Neural cell (in vitro differentiated cells): ENCODE measurements around the gene FIGNL2.

Experiments
- EP300 ChIP-seq: fragments of 450-650 bp; conservative IDR thresholded peaks from 2 replicates; pipeline ENCODE4 v1.6.1; 2014; ENCODE audit warnings: antibody characterized with exemption, mild to moderate bottlenecking, moderate library complexity; ENCODE audit not compliant: poor library complexity, severe bottlenecking
- EZH2 ChIP-seq: fragments of 200-600, 300-800 bp; shearing (Covaris generic), sonication (generic); IDR thresholded peaks from 2 replicates; pipeline ENCODE4 v1.6.1; 2014; ENCODE audit warnings: antibody characterized with exemption, low read length, borderline replicate concordance, mild to moderate bottlenecking; ENCODE audit not compliant: insufficient read depth, poor library complexity, severe bottlenecking
- POLR2AphosphoS5 ChIP-seq: IDR thresholded peaks from 2 replicates; pipeline ENCODE4 v1.6.1; 2012
- RAD21 ChIP-seq: fragments of 450-650 bp; conservative IDR thresholded peaks from 2 replicates; pipeline ENCODE4 v1.6.1; 2014; ENCODE audit warnings: antibody characterized with exemption, mild to moderate bottlenecking, moderate library complexity
- SMC3 ChIP-seq: fragments of 450-650 bp; conservative IDR thresholded peaks from 2 replicates; pipeline ENCODE4 v1.6.1; 2014; ENCODE audit warnings: antibody characterized with exemption, mild to moderate bottlenecking, moderate library complexity; ENCODE audit not compliant: poor library complexity
- TAF1 ChIP-seq: IDR thresholded peaks from 2 replicates; pipeline ENCODE4 v1.6.1; 2012; ENCODE audit warnings: low read depth
- TF ChIP-seq, protein P1 (sequence below): fragments of 450-650 bp; IDR thresholded peaks from 2 replicates; pipeline ENCODE4 v1.5.1; 2014; ENCODE audit warnings: antibody characterized with exemption, mild to moderate bottlenecking, moderate library complexity; ENCODE audit not compliant: poor library complexity, severe bottlenecking
- TF ChIP-seq, protein P2 (sequence below): IDR thresholded peaks from 2 replicates; pipeline ENCODE4 v1.6.1; 2012; ENCODE audit warnings: borderline replicate concordance

DNA sequence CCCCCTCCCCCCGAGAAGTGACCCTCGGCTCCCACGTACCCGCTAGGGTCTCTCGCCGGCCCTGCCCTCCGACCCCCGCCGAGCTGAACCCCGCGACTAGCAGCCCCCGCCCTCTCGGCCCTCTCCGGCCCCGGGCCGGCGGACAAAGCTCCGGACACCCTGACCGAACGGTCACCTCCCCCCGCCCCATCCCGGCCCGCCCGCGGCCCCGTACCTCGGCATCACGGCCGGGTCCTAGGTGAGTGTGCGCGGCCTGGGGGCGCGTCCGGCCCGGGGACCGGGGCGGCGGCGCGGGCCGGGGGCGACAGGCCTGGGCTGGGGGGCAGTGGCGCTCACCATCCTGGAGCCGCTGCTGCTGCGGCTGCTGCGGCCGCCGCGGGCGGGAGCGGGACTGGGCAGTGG, at the start of gene FIGNL2:
- TF ChIP-seq, protein P1, sequence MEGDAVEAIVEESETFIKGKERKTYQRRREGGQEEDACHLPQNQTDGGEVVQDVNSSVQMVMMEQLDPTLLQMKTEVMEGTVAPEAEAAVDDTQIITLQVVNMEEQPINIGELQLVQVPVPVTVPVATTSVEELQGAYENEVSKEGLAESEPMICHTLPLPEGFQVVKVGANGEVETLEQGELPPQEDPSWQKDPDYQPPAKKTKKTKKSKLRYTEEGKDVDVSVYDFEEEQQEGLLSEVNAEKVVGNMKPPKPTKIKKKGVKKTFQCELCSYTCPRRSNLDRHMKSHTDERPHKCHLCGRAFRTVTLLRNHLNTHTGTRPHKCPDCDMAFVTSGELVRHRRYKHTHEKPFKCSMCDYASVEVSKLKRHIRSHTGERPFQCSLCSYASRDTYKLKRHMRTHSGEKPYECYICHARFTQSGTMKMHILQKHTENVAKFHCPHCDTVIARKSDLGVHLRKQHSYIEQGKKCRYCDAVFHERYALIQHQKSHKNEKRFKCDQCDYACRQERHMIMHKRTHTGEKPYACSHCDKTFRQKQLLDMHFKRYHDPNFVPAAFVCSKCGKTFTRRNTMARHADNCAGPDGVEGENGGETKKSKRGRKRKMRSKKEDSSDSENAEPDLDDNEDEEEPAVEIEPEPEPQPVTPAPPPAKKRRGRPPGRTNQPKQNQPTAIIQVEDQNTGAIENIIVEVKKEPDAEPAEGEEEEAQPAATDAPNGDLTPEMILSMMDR, result no peak
- TF ChIP-seq TAF1, result no peak
- TF ChIP-seq, protein P2, sequence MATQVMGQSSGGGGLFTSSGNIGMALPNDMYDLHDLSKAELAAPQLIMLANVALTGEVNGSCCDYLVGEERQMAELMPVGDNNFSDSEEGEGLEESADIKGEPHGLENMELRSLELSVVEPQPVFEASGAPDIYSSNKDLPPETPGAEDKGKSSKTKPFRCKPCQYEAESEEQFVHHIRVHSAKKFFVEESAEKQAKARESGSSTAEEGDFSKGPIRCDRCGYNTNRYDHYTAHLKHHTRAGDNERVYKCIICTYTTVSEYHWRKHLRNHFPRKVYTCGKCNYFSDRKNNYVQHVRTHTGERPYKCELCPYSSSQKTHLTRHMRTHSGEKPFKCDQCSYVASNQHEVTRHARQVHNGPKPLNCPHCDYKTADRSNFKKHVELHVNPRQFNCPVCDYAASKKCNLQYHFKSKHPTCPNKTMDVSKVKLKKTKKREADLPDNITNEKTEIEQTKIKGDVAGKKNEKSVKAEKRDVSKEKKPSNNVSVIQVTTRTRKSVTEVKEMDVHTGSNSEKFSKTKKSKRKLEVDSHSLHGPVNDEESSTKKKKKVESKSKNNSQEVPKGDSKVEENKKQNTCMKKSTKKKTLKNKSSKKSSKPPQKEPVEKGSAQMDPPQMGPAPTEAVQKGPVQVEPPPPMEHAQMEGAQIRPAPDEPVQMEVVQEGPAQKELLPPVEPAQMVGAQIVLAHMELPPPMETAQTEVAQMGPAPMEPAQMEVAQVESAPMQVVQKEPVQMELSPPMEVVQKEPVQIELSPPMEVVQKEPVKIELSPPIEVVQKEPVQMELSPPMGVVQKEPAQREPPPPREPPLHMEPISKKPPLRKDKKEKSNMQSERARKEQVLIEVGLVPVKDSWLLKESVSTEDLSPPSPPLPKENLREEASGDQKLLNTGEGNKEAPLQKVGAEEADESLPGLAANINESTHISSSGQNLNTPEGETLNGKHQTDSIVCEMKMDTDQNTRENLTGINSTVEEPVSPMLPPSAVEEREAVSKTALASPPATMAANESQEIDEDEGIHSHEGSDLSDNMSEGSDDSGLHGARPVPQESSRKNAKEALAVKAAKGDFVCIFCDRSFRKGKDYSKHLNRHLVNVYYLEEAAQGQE, result no peak
- TF ChIP-seq EP300, result no peak
- TF ChIP-seq POLR2AphosphoS5, result no peak
- no peak for TF ChIP-seq SMC3
- no peak for TF ChIP-seq EZH2
- no peak for TF ChIP-seq RAD21
